GM10266 (cell line): ENCODE data around the gene GPR107.

Experiments used
- DNase-seq: peaks from one replicate; pipeline ENCODE4 v3.0.0; 2012; ENCODE audit errors: extremely low spot score
- TF ChIP-seq, protein P1 (sequence below): IDR thresholded peaks from 2 replicates; pipeline ENCODE4 v1.5.1; 2012; ENCODE audit warnings: mild to moderate bottlenecking, low read depth; ENCODE audit not compliant: control insufficient read depth, insufficient read depth; ENCODE audit errors: missing control alignments

The GPR107 gene

DNA sequence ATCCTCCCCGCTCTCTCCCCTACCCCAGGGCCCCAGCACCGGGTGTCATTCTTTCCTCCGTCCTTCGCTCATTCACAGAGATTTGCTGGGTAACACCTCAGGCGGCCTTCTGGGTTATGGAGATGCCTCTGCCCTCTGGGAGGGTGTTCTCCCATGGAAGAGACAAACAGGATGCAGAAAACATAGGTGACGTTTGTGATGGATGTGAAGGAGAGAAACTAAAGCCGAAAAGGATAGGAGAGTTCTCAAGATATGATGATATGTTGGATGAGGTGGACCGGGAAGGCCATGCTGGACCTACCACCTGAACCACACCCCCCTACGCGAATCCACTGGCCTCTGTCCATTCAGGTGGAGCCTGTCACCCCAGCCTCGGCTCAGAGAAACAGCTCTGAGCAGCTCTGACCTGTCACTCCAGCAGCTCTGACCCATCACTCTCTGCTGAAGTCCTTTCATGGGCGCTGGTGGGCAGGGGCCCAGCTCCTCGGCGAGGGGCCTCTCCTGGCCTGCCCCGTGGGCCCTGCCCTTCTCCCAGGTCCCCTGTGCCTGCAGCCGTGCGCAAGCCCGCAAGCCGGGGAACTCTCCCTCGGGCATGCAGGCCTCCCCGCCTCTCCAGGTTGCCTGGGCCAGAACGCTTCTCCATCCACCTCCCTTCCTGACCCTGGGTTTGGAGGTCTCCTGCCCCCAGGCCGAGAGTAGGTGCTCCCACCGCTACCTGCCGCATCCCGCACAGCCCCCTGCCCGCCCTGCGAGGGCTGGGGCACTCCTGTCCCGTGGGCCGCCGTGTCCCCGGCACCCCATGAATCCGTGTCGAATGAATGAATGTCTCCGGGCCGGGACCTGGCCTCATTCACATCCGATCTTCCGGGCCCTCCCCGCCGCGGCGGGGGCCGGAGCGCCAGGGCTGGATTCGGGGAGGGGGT is 117.8 kb downstream of the GPR107 start:
- DNase-seq: peak; percentile 60
- TF ChIP-seq, protein P1, sequence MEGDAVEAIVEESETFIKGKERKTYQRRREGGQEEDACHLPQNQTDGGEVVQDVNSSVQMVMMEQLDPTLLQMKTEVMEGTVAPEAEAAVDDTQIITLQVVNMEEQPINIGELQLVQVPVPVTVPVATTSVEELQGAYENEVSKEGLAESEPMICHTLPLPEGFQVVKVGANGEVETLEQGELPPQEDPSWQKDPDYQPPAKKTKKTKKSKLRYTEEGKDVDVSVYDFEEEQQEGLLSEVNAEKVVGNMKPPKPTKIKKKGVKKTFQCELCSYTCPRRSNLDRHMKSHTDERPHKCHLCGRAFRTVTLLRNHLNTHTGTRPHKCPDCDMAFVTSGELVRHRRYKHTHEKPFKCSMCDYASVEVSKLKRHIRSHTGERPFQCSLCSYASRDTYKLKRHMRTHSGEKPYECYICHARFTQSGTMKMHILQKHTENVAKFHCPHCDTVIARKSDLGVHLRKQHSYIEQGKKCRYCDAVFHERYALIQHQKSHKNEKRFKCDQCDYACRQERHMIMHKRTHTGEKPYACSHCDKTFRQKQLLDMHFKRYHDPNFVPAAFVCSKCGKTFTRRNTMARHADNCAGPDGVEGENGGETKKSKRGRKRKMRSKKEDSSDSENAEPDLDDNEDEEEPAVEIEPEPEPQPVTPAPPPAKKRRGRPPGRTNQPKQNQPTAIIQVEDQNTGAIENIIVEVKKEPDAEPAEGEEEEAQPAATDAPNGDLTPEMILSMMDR: no peak

DNA sequence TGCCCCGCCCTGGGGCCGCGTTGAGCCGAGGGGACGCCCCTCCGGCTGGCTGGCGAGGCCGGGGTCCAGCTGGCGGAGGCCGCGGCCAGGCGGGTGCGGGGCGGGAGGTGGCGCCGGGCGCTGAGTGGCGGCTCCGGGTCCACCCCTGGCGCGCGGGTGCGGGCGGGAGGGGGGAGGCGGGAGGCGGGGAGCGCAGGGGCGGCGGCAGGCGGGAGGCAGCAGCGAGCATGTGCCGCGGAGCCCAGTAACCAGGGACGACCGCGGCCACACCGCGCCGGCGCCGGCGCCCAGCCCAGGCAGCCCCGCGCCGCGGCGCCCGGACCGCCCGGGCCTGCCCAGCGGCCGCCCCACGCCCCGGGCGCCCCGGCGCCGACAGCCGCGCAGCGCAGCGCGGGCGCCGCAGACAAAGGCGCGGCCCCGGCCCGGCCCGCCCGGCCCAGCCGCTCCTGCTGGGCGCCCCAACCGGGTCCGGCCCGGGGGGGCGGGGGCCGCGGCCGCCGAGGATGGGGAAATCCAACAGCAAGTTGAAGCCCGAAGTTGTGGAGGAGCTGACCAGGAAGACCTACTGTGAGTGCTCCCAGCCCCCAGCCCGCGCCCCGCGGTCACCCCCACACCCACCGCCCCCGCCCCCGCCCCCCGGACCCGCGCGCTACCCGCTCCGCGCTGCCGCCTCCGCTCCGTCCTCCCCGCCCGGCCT is 118.6 kb downstream of the GPR107 start, which contains the start of gene NCS1:
Gene NCS1, plus strand, starts transcription at position 244 of the 697 bp plus-strand sequence. Its CDS starts 260 bp downstream, at position 504.
- TF ChIP-seq, protein P1: no peak
- peak; percentile 90 for DNase-seq

DNA sequence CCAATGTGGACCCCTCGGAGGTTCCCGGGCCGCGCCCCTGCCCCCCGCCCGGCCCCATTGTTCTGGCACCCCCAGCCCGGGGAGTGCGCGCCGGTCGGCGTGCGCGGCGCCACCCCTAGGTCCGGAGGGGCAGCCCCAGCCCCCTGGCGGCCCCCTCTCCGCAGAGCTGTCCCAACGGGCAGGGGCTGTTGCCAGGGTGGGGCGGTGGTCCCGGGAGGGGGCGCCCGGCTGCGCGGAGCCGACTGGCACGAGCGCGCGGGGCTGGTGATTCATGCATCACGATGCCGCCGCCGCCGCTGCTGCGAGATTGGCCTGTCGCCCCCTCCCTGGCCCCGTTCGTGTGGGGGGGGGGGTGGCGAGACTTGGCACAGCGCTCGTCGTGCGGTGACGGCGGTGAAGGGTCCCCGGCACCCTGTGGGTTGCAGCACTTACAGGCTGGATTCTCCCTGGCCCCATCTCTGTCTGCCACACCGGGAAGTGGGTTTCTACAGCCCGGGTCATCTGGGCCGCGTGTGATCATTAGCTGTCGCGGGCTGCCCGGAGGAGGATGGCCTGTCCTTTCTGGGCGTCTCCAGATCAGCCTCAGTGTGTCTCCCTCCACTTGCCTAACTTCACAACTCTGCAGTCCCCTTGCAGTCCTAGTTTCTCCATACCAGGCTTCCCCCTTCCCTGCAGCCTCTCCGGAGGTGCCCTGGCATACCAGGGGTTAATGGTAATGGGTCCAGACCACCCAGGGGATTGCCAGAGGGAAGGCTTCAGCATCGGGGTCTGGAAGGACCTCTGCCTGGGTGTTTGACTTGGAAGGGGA is 119.4 kb downstream of the GPR107 start:
- DNase-seq: peak; percentile 42
- TF ChIP-seq, protein P1: no peak

DNA sequence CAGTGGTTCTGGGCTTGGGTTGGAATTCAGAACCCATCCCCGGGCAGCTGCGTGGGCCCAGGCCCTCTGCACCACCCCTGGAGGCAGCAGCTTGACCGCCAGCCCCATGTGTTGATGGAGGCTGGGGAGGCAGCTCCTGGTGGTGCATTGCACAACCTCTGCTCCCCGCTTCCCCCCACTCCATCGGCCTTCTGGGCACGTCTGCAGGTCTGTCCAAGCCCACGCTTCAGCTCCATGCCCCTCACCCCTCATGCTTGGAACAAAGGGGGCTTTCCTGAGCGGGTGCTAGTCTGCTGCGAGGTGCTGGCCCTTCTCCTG is 119.9 kb downstream of the GPR107 start:
- DNase-seq: peak; percentile 12
- TF ChIP-seq, protein P1: no peak

DNA sequence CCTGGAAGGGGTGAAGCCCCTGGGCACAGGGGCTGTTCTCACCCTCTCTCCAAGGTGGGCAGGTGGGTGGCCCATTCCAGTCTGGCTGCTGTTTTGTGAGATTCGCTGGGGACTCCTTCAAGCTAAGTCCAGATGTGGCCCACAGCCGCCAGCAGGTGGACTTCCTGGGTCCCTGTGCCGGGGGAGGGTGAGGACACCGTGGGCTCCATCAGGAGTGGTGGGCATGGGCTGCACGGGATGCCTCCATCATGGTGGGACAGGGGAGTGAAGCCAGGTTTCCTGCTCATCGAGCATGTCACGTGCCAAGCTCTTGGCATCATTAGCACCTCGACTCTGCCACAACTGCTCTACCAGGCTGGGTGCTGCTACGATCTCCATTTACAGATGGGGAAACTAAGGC is 120.3 kb downstream of the GPR107 start:
- DNase-seq: peak; percentile 34
- TF ChIP-seq, protein P1: no peak

DNA sequence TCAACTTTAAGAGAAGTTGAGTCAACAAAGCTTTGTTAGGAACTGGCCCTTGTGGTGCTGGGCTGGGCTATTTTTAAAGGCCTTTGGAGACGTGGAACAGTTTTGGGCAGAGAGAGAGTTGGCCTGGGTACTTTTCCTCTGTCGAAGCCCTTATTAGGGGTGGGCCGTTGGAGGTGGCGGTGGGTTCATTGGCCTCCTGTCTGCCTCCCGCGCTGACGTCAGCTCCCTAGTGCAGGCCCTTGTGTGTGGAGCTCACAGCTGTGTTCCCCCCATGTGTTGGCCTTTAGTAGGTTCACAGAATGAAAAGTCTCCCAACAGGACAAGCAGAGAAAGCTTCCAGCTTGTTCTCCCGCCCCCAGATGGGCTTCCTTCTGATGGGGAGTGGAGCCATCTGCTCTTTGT is 121.2 kb downstream of the GPR107 start:
- peak; percentile 35 for DNase-seq
- TF ChIP-seq, protein P1: no peak
